Measurements from ENCODE around the gene GTPBP6.
A peak's percentile ranks its signal among the peaks of the same experiment; 100 is the strongest.

The GTPBP6 gene

GRCh38 chrX:314781-315595 lies 3.6 kb downstream of the GTPBP6 start:
- DNase-seq, result no peak
- no peaks in the 10 kb centered on the region for H3K27me3 ChIP-seq (ENCODE audit: control insufficient read depth in 1 of 2, insufficient read depth in 1 of 2, low read length in 2 of 2)
- no peaks in the 10 kb centered on the region for H3K9me3 ChIP-seq (ENCODE audit: control insufficient read depth, low read length)
- peaks cover 50 to 64% of the 10 kb centered on the region in 2 experiments for H3K36me3 ChIP-seq (ENCODE audit: control insufficient read depth in 1 of 2, insufficient read depth in 2 of 2, low read depth in 1 of 2, low read length in 2 of 2)
- no peak overlapping the region for H3K4me3 ChIP-seq (ENCODE audit: insufficient read depth in 1 of 2, low read depth in 1 of 2, low read length in 2 of 2)
- H3K27ac ChIP-seq (ENCODE audit: low read length, poor library complexity, severe bottlenecking), result no peak overlapping the region
- H3K9ac ChIP-seq (ENCODE audit: low read length), result no peak overlapping the region
- H3K14ac ChIP-seq (ENCODE audit: low read length in 2 of 2), result no peak overlapping the region
- no peak overlapping the region for H2BK120ac ChIP-seq (ENCODE audit: low read depth, low read length)
- H2AFZ ChIP-seq (ENCODE audit: low read depth, low read length), result no peak overlapping the region
- no peak overlapping the region for H2BK12ac ChIP-seq (ENCODE audit: low read length in 2 of 2)
- peaks cover 33% of the 10 kb centered on the region for H3K79me1 ChIP-seq (replicated peaks; ENCODE audit: low read length, poor library complexity, severe bottlenecking)
- peaks cover 9% of the 10 kb centered on the region for H3K4me1 ChIP-seq (ENCODE audit: control insufficient read depth, insufficient read depth, low read depth, low read length)
- no peak overlapping the region for H2BK5ac ChIP-seq (ENCODE audit: low read depth, low read length, poor library complexity, severe bottlenecking)
- peak overlapping the region; percentile 35 for H4K91ac ChIP-seq (ENCODE audit: low read length)
- H3K23ac ChIP-seq (ENCODE audit: low read length in 2 of 2), result no peak overlapping the region
- no peak overlapping the region for H3K18ac ChIP-seq (ENCODE audit: low read depth in 1 of 2, low read length in 2 of 2)
- H4K8ac ChIP-seq (ENCODE audit: low read length), result no peak overlapping the region
- no peak overlapping the region for H3K4me2 ChIP-seq (ENCODE audit: low read length, poor library complexity, severe bottlenecking)
- H2BK15ac ChIP-seq (ENCODE audit: low read depth, poor library complexity, severe bottlenecking), result no peak overlapping the region
- no peak overlapping the region for H3K4ac ChIP-seq (ENCODE audit: low read depth in 1 of 2, low read length in 2 of 2)
- no peak overlapping the region for H2AK5ac ChIP-seq (ENCODE audit: low read length, severe bottlenecking)
- WGBS, result 92% methylated on average over 41 of the region's 51 CpGs

GRCh38 chrX:314049-314448 lies 4.5 kb downstream of the GTPBP6 start:
- Histone ChIP-seq H4K91ac (ENCODE audit: low read length) (no peak overlapping the region), H3K27me3 (ENCODE audit: control insufficient read depth in 1 of 2, insufficient read depth in 1 of 2, low read length in 2 of 2) (no peaks in the 10 kb centered on the region), H3K4me2 (ENCODE audit: low read length, poor library complexity, severe bottlenecking) (no peak overlapping the region), H3K4me3 (ENCODE audit: insufficient read depth in 1 of 2, low read depth in 1 of 2, low read length in 2 of 2) (no peak overlapping the region), H2BK5ac (ENCODE audit: low read depth, low read length, poor library complexity, severe bottlenecking) (no peak overlapping the region), H2BK12ac (ENCODE audit: low read length in 2 of 2) (no peak overlapping the region), H3K36me3 (ENCODE audit: control insufficient read depth in 1 of 2, insufficient read depth in 2 of 2, low read depth in 1 of 2, low read length in 2 of 2) (peaks cover 55 to 69% of the 10 kb centered on the region in 2 experiments), H3K23ac (ENCODE audit: low read length in 2 of 2) (no peak overlapping the region), H4K8ac (ENCODE audit: low read length) (no peak overlapping the region), H2BK15ac (ENCODE audit: low read depth, poor library complexity, severe bottlenecking) (no peak overlapping the region), H3K9me3 (ENCODE audit: control insufficient read depth, low read length) (no peaks in the 10 kb centered on the region), H2AK5ac (ENCODE audit: low read length, severe bottlenecking) (no peak overlapping the region), H3K14ac (ENCODE audit: low read length in 2 of 2) (no peak overlapping the region), H3K9ac (ENCODE audit: low read length) (no peak overlapping the region), H3K27ac (ENCODE audit: low read length, poor library complexity, severe bottlenecking) (no peak overlapping the region), H2BK120ac (ENCODE audit: low read depth, low read length) (no peak overlapping the region), H3K4ac (ENCODE audit: low read depth in 1 of 2, low read length in 2 of 2) (no peak overlapping the region), H2AFZ (ENCODE audit: low read depth, low read length) (no peak overlapping the region), H3K4me1 (ENCODE audit: control insufficient read depth, insufficient read depth, low read depth, low read length) (peaks cover 8% of the 10 kb centered on the region), H3K79me1 (replicated peaks; ENCODE audit: low read length, poor library complexity, severe bottlenecking) (peaks cover 30% of the 10 kb centered on the region), H3K18ac (ENCODE audit: low read depth in 1 of 2, low read length in 2 of 2) (no peak overlapping the region)
- no peak for DNase-seq
- WGBS, result 96% methylated on average over 34 of the region's 34 CpGs

GRCh38 chrX:313546-313945 lies 5.0 kb downstream of the GTPBP6 start:
- H2BK120ac ChIP-seq (ENCODE audit: low read depth, low read length), result no peak overlapping the region
- no peaks in the 10 kb centered on the region for H3K27me3 ChIP-seq (ENCODE audit: control insufficient read depth in 1 of 2, insufficient read depth in 1 of 2, low read length in 2 of 2)
- H3K9ac ChIP-seq (ENCODE audit: low read length), result no peak overlapping the region
- H3K4me3 ChIP-seq (ENCODE audit: insufficient read depth in 1 of 2, low read depth in 1 of 2, low read length in 2 of 2), result no peak overlapping the region
- H3K4ac ChIP-seq (ENCODE audit: low read depth in 1 of 2, low read length in 2 of 2), result no peak overlapping the region
- no peak overlapping the region for H3K4me2 ChIP-seq (ENCODE audit: low read length, poor library complexity, severe bottlenecking)
- H2AFZ ChIP-seq (ENCODE audit: low read depth, low read length), result no peak overlapping the region
- WGBS, result 98% methylated on average over 7 of the region's 8 CpGs
- H4K8ac ChIP-seq (ENCODE audit: low read length), result no peak overlapping the region
- no peaks in the 10 kb centered on the region for H3K9me3 ChIP-seq (ENCODE audit: control insufficient read depth, low read length)
- H3K23ac ChIP-seq (ENCODE audit: low read length in 2 of 2), result no peak overlapping the region
- no peak overlapping the region for H3K14ac ChIP-seq (ENCODE audit: low read length in 2 of 2)
- no peak overlapping the region for H2BK12ac ChIP-seq (ENCODE audit: low read length in 2 of 2)
- no peak overlapping the region for H3K27ac ChIP-seq (ENCODE audit: low read length, poor library complexity, severe bottlenecking)
- no peak overlapping the region for H2BK5ac ChIP-seq (ENCODE audit: low read depth, low read length, poor library complexity, severe bottlenecking)
- DNase-seq, result no peak
- no peak overlapping the region for H4K91ac ChIP-seq (ENCODE audit: low read length)
- peaks cover 8% of the 10 kb centered on the region for H3K4me1 ChIP-seq (ENCODE audit: control insufficient read depth, insufficient read depth, low read depth, low read length)
- H3K18ac ChIP-seq (ENCODE audit: low read depth in 1 of 2, low read length in 2 of 2), result no peak overlapping the region
- no peak overlapping the region for H2BK15ac ChIP-seq (ENCODE audit: low read depth, poor library complexity, severe bottlenecking)
- H2AK5ac ChIP-seq (ENCODE audit: low read length, severe bottlenecking), result no peak overlapping the region
- peaks cover 57 to 73% of the 10 kb centered on the region in 2 experiments for H3K36me3 ChIP-seq (ENCODE audit: control insufficient read depth in 1 of 2, insufficient read depth in 2 of 2, low read depth in 1 of 2, low read length in 2 of 2)
- H3K79me1 ChIP-seq (replicated peaks; ENCODE audit: low read length, poor library complexity, severe bottlenecking), result peaks cover 31% of the 10 kb centered on the region

GRCh38 chrX:312621-313331 lies 5.8 kb downstream of the GTPBP6 start:
- H3K4ac ChIP-seq (ENCODE audit: low read depth in 1 of 2, low read length in 2 of 2), result no peak overlapping the region
- 95% methylated on average over 54 of the region's 54 CpGs for WGBS

More at GRCh38 chrX:312621-313331, 5.8 kb downstream of the GTPBP6 start:
- no peak overlapping the region for H2BK5ac ChIP-seq (ENCODE audit: low read depth, low read length, poor library complexity, severe bottlenecking)
- no peak overlapping the region for H3K9ac ChIP-seq (ENCODE audit: low read length)
- H3K14ac ChIP-seq (ENCODE audit: low read length in 2 of 2), result no peak overlapping the region
- no peak overlapping the region for H2AFZ ChIP-seq (ENCODE audit: low read depth, low read length)
- H3K27ac ChIP-seq (ENCODE audit: low read length, poor library complexity, severe bottlenecking), result no peak overlapping the region
- H4K8ac ChIP-seq (ENCODE audit: low read length), result no peak overlapping the region
- H2BK120ac ChIP-seq (ENCODE audit: low read depth, low read length), result no peak overlapping the region
- H3K9me3 ChIP-seq (ENCODE audit: control insufficient read depth, low read length), result no peaks in the 10 kb centered on the region
- no peak overlapping the region for H4K91ac ChIP-seq (ENCODE audit: low read length)
- H2BK12ac ChIP-seq (ENCODE audit: low read length in 2 of 2), result no peak overlapping the region
- peaks cover 7% of the 10 kb centered on the region for H3K4me1 ChIP-seq (ENCODE audit: control insufficient read depth, insufficient read depth, low read depth, low read length)
- DNase-seq, result no peak
- no peak overlapping the region for H3K4me3 ChIP-seq (ENCODE audit: insufficient read depth in 1 of 2, low read depth in 1 of 2, low read length in 2 of 2)
- no peak overlapping the region for H2AK5ac ChIP-seq (ENCODE audit: low read length, severe bottlenecking)
- H2BK15ac ChIP-seq (ENCODE audit: low read depth, poor library complexity, severe bottlenecking), result no peak overlapping the region
- peaks cover 64 to 78% of the 10 kb centered on the region in 2 experiments for H3K36me3 ChIP-seq (ENCODE audit: control insufficient read depth in 1 of 2, insufficient read depth in 2 of 2, low read depth in 1 of 2, low read length in 2 of 2)
- H3K4me2 ChIP-seq (ENCODE audit: low read length, poor library complexity, severe bottlenecking), result no peak overlapping the region
- H3K18ac ChIP-seq (ENCODE audit: low read depth in 1 of 2, low read length in 2 of 2), result no peak overlapping the region
- H3K79me1 ChIP-seq (replicated peaks; ENCODE audit: low read length, poor library complexity, severe bottlenecking), result peaks cover 33% of the 10 kb centered on the region
- no peaks in the 10 kb centered on the region for H3K27me3 ChIP-seq (ENCODE audit: control insufficient read depth in 1 of 2, insufficient read depth in 1 of 2, low read length in 2 of 2)
- no peak overlapping the region for H3K23ac ChIP-seq (ENCODE audit: low read length in 2 of 2)

All from mesenchymal stem cell (in vitro differentiated cells and primary cell).